BJ (cell line): ENCODE data around the gene FAM174C. TPM values are rescaled to one million over a fixed set of nuclear protein-coding genes. Genes with fewer than 3 reads are reported as not detected.

ENCODE experiments used
- CTCF ChIA-PET: fragments of 350-600 bp; formaldehyde crosslinking; extraction: SDS; loops from one replicate; lab custom pipeline; 2021; ENCODE audit warnings: antibody characterized with exemption, inconsistent platforms; lab: Yijun Ruan, JAX
- POLR2A ChIA-PET: fragments of 300-600 bp; sonication (Branson Sonifier 250); formaldehyde crosslinking; extraction: SDS; loops from one replicate; lab custom pipeline; 2021; ENCODE audit warnings: antibody characterized with exemption; lab: Charles Lee
- DNase-seq: peaks from one replicate; pipeline ENCODE4 v3.0.0-alpha.2; 2011; ENCODE audit warnings: low read depth
- H3K27me3 ChIP-seq: 2 replicates; pipeline ENCODE4 v1.6.0; 2011; ENCODE audit warnings: low read length; ENCODE audit not compliant: control insufficient read depth, insufficient read depth
- H3K36me3 ChIP-seq: 2 replicates; pipeline ENCODE4 v1.5.1; 2011; ENCODE audit warnings: low read length; ENCODE audit not compliant: control insufficient read depth, insufficient read depth
- H3K4me3 ChIP-seq: 2 replicates; pipeline ENCODE4 v1.5.1; 2011; ENCODE audit warnings: low read depth, mild to moderate bottlenecking, control low read depth, low read length
- CTCF ChIP-seq: IDR thresholded peaks from 2 replicates; pipeline ENCODE4 v1.5.1; 2011; ENCODE audit warnings: low read depth, mild to moderate bottlenecking, control low read depth, inconsistent platforms, low read length, moderate library complexity; ENCODE audit not compliant: insufficient read depth
- polyA plus RNA-seq: library from polyadenylated mRNA; depleted of rRNA; stranded (reverse); fragments of >200 nt; gene quantifications from 2 replicates; pipeline ENCODE4 v1.2.3, GENCODE V29; 2011

Gene FAM174C
- polyA plus RNA-seq, 1 experiment = 37.5 TPM

DNA sequence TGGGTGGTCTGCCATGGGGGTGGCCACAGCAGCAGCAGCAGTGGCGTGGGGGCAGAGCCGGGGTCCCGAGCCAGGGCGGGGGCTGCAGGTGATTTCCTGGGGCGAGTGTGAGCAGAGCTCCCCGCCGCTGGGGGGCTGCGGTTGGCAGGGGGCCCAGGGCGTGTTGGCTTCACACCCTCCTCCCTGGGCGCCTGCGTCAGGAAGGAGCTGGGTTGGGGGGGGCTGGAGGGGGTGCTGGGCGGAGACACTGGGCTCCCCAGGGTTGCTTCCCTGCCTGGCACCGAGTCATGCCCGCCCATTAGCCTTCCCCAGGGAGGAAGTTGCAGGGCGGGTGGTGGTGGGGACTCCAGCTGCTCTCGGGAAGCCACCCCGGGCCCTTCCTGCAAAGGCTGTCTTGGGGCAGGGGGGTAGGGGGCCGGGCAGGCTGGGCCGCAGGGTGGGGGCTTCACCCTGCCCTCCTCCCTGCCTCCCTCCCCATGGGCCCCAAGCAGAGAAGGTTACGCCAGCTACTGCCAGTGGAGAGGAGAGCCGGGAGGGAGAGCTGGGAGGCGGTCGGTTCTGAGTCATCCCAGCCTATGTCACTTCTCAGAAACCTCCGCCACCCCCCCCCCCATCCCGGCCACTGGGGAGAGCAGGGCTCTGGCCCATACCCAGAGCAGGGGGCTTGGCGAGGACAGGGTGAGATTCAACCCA lies 22.4 kb upstream of the FAM174C start:
- Histone ChIP-seq H3K4me3 (peak overlapping the region; percentile 73), H3K27me3 (no peaks in the 10 kb centered on the region), H3K36me3 (peaks cover 51% of the 10 kb centered on the region)
- TF ChIP-seq CTCF = peak; percentile 31; the same call in 1 of the 2 replicates
- CTCF ChIA-PET = interaction anchor here (1.5 to 6.2 kb wide), 6 partner anchors 9 to 22 kb away, joined by 3 to 104 read pairs (median 8); partner anchors contain the start of genes CIRBP and FAM174C
- POLR2A ChIA-PET = interaction anchor here (0.5 to 2.3 kb wide), 7 partner anchors 9 to 225 kb away, joined by 3 to 44 read pairs (median 4); partner anchors contain the start of genes CIRBP and GPX4
- DNase-seq = peak; percentile 87

DNA sequence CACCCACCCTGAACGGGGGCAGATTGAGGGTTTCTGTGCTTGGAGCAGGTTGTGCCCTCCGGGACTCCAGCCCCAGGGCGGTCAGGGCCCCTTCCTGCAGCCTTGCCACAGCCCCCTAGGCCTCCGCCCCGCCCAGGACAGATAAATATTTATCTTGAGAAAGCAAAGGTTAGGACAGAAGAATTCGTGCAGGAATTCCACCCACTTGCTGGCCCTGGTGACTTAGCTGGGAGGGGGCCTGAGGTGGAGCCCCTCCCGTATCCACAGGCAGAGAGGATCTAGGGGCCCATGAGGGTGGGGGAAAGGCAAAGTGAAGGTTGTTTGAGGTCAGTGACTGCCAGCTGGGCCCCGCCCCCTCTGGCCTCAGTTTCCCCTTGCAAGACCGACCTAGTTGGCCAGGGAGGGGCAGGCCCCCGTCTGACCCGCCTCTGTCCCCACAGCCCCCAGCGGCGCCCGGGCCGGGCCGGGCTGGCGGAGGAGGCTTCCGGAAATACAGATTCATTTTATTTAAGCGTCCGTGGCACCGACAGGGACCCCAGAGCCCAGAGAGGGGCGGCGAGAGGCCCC lies 21.7 kb upstream of the FAM174C start:
- peaks cover 56% of the 10 kb centered on the region for H3K36me3 ChIP-seq
- no peak for TF ChIP-seq CTCF
- no peak for DNase-seq
- ChIA-PET POLR2A (interaction anchor here (0.5 to 2.3 kb wide), 6 partner anchors 10 to 225 kb away, joined by 3 to 44 read pairs (median 6); partner anchors contain the start of genes CIRBP and GPX4), CTCF (interaction anchor here (1.5 to 6.2 kb wide), 6 partner anchors 8 to 22 kb away, joined by 3 to 104 read pairs (median 8); partner anchors contain the start of genes CIRBP and FAM174C)
- H3K27me3 ChIP-seq = no peaks in the 10 kb centered on the region
- peak overlapping the region; percentile 73 for H3K4me3 ChIP-seq

GRCh38 chr19:1254081-1254527 lies 21.2 kb upstream of the FAM174C start:
- POLR2A ChIA-PET = interaction anchor here (1.7 to 2.3 kb wide), 2 partner anchors 12 to 15 kb away, joined by 12 to 44 read pairs; partner anchors contain the start of gene CIRBP
- no peaks in the 10 kb centered on the region for H3K27me3 ChIP-seq
- peak overlapping the region; percentile 73 for H3K4me3 ChIP-seq
- no peak for TF ChIP-seq CTCF
- CTCF ChIA-PET = interaction anchor here (1.5 to 6.2 kb wide), 5 partner anchors 8 to 21 kb away, joined by 3 to 104 read pairs (median 11); partner anchors contain the start of genes CIRBP and FAM174C
- peaks cover 56% of the 10 kb centered on the region for H3K36me3 ChIP-seq
- DNase-seq = no peak

DNA sequence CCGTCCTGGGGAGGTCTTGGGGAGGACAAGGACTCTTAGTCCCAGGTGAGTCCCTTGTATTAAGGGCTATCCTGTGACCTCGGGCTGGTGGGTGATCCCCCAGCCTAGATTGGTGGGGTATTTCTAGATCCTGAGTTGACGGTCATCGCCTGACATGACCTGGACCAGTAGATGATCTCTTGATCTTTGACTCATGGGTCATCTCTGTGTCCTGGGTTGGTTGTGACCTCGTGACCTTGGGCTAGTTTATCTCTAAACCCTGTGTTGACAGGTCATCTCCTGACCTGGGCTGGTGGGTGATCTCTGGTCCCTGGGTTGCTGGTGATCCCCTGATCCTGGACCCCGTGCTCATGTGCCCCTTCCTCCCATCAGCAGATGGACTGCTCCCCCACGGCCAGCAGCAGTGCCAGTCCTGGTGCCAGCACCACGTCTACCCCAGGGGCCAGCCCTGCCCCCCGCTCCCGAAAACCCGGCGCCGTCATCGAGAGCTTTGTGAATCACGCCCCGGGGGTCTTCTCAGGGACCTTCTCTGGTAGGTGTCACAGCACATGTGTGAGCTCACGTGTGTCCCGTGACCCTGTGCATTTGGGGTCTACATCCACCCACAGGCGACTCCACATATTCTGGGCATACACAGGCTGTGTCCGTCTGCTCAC lies 20.7 kb upstream of the FAM174C start:
- no peak for TF ChIP-seq CTCF
- DNase-seq = no peak
- ChIA-PET CTCF (interaction anchor here (1.5 to 6.2 kb wide), 4 partner anchors 10 to 21 kb away, joined by 3 to 104 read pairs (median 24); partner anchors contain the start of genes CIRBP and FAM174C), POLR2A (interaction anchor here (2.3 kb wide), 1 partner anchor 15 kb away, joined by 44 read pairs; the partner anchor contains the start of gene CIRBP)
- H3K4me3 ChIP-seq = no peak overlapping the region
- H3K36me3 ChIP-seq = peaks cover 57% of the 10 kb centered on the region
- H3K27me3 ChIP-seq = no peaks in the 10 kb centered on the region
